ENCODE measurements around the gene NWD2.
"Not testable (repeated sequence)": the region's sequence is repeated elsewhere in the genome, so short reads cannot be mapped to it uniquely, and the experiment has no call there.

The NWD2 gene

GRCh38 chr4:37397505-37397904 lies 153.0 kb downstream of the NWD2 start:
- no peak for TF ChIP-seq OSR1 (CRISPR knock-in tag; IDR thresholded peaks at IDR 0.05)
- ATAC-seq = no peak

- TF ChIP-seq RARB (CRISPR knock-in tag; IDR thresholded peaks at IDR 0.05) = no peak
- TF ChIP-seq OSR1 (CRISPR knock-in tag; IDR thresholded peaks at IDR 0.05) = no peak
- TF ChIP-seq ZNF565 (CRISPR knock-in tag; conservative IDR thresholded peaks at IDR 0.05; ENCODE audit: low read depth) = no peak
- no peak for TF ChIP-seq GLIS3 (CRISPR knock-in tag; IDR thresholded peaks at IDR 0.05)
- TF ChIP-seq ZC3H10 (CRISPR knock-in tag; IDR thresholded peaks at IDR 0.05) = no peak
- TF ChIP-seq ESRRG (CRISPR knock-in tag; IDR thresholded peaks at IDR 0.05) = no peak
- no peak for TF ChIP-seq TSHZ2 (CRISPR knock-in tag; IDR thresholded peaks at IDR 0.05)
- no peak for TF ChIP-seq BACH2 (CRISPR knock-in tag; IDR thresholded peaks at IDR 0.05; ENCODE audit: borderline replicate concordance)
- TF ChIP-seq CSRNP3 (CRISPR knock-in tag; IDR thresholded peaks at IDR 0.05) = no peak
- no peak for TF ChIP-seq CSDC2 (CRISPR knock-in tag; IDR thresholded peaks at IDR 0.05)
- no peak for ATAC-seq
Measured at GRCh38 chr4:37400241-37400881, 155.8 kb downstream of the NWD2 start.

- ATAC-seq = not testable (repeated sequence)
Measured at GRCh38 chr4:37407938-37408826, 163.6 kb downstream of the NWD2 start.

- ATAC-seq = not testable (repeated sequence)
Measured at GRCh38 chr4:37413612-37414011, 169.1 kb downstream of the NWD2 start.

GRCh38 chr4:37415845-37416369 lies 171.4 kb downstream of the NWD2 start:
- no peak for ATAC-seq

GRCh38 chr4:37421614-37422013 lies 177.1 kb downstream of the NWD2 start:
- TF ChIP-seq ZNF565 (CRISPR knock-in tag; conservative IDR thresholded peaks at IDR 0.05; ENCODE audit: low read depth) = no peak
- TF ChIP-seq CSDC2 (CRISPR knock-in tag; IDR thresholded peaks at IDR 0.05) = no peak
- TF ChIP-seq POU6F1 (CRISPR knock-in tag; IDR thresholded peaks at IDR 0.05; ENCODE audit: borderline replicate concordance, low read depth) = no peak
- TF ChIP-seq ISL1 (CRISPR knock-in tag; IDR thresholded peaks at IDR 0.05) = no peak
- TF ChIP-seq ZNF70 (CRISPR knock-in tag; IDR thresholded peaks at IDR 0.05) = no peak
- no peak for TF ChIP-seq ZC3H10 (CRISPR knock-in tag; IDR thresholded peaks at IDR 0.05)
- no peak for TF ChIP-seq ESRRG (CRISPR knock-in tag; IDR thresholded peaks at IDR 0.05)
- no peak for TF ChIP-seq PATZ1 (CRISPR knock-in tag; IDR thresholded peaks at IDR 0.05; ENCODE audit: borderline replicate concordance)
- TF ChIP-seq ZFP30 (CRISPR knock-in tag; IDR thresholded peaks at IDR 0.05) = no peak
- no peak for TF ChIP-seq TOX (CRISPR knock-in tag; IDR thresholded peaks at IDR 0.05; ENCODE audit: borderline replicate concordance)
- no peak for TF ChIP-seq TCF4 (CRISPR knock-in tag; IDR thresholded peaks at IDR 0.05; ENCODE audit: borderline replicate concordance)
- TF ChIP-seq SNAI2 (CRISPR knock-in tag; IDR thresholded peaks at IDR 0.05) = no peak
- TF ChIP-seq ARNTL (CRISPR knock-in tag; IDR thresholded peaks at IDR 0.05; ENCODE audit: borderline replicate concordance, low read depth) = no peak
- no peak for TF ChIP-seq ZFP3 (CRISPR knock-in tag; IDR thresholded peaks at IDR 0.05)
- no peak for TF ChIP-seq RARB (CRISPR knock-in tag; IDR thresholded peaks at IDR 0.05)
- TF ChIP-seq BACH2 (CRISPR knock-in tag; IDR thresholded peaks at IDR 0.05; ENCODE audit: borderline replicate concordance) = no peak
- ATAC-seq = no peak

More at GRCh38 chr4:37415845-37416369, 171.4 kb downstream of the NWD2 start:
- no peak for TF ChIP-seq TCF4 (CRISPR knock-in tag; IDR thresholded peaks at IDR 0.05; ENCODE audit: borderline replicate concordance)
- TF ChIP-seq ZNF70 (CRISPR knock-in tag; IDR thresholded peaks at IDR 0.05) = no peak
- no peak for TF ChIP-seq CSDC2 (CRISPR knock-in tag; IDR thresholded peaks at IDR 0.05)
- no peak for TF ChIP-seq OSR1 (CRISPR knock-in tag; IDR thresholded peaks at IDR 0.05)
- no peak for TF ChIP-seq ESRRG (CRISPR knock-in tag; IDR thresholded peaks at IDR 0.05)
- TF ChIP-seq GLIS3 (CRISPR knock-in tag; IDR thresholded peaks at IDR 0.05) = no peak

Measured in SK-N-SH treated with all-trans-retinoic acid at 6 μM for 48 hours (cell line).